GM23338 (cell line): Measurements from ENCODE around the gene CCBE1. TPM values are rescaled to one million over a fixed set of nuclear protein-coding genes. Genes with fewer than 3 reads are reported as not detected.

Experiments
- ATAC-seq: fragments of 200-7000 bp; cut with Tn5 transposase; 3 replicates; pipeline ENCODE4 v1.9.1; 2020
- DNase-seq: peaks from one replicate; pipeline ENCODE4 v3.0.0-alpha.2; 2015; ENCODE audit warnings: low spot score
- H2AFZ ChIP-seq: fragments of 200-600 bp; sonication (generic); 2 replicates; pipeline ENCODE4 v1.8.0; 2016; ENCODE audit warnings: antibody characterized with exemption, mild to moderate bottlenecking, moderate library complexity
- H3F3A ChIP-seq: fragments of 200-600 bp; sonication (generic); replicated peaks from 2 replicates; pipeline ENCODE4 v1.8.0; 2017; ENCODE audit warnings: antibody characterized with exemption, mixed run types, low read depth
- H3K27ac ChIP-seq: fragments of 200-600 bp; sonication (generic); 2 replicates; pipeline ENCODE4 v1.6.1; 2016; ENCODE audit warnings: low read depth
- H3K27me3 ChIP-seq: fragments of 200-600 bp; sonication (generic); 2 replicates; pipeline ENCODE4 v1.8.0; 2016; ENCODE audit warnings: mild to moderate bottlenecking, mixed run types, moderate library complexity; ENCODE audit not compliant: insufficient read depth
- H3K36me3 ChIP-seq: fragments of 200-600 bp; sonication (generic); 2 replicates; pipeline ENCODE4 v1.8.0; 2016; ENCODE audit warnings: mild to moderate bottlenecking; ENCODE audit not compliant: insufficient read depth
- H3K4me1 ChIP-seq: fragments of 200-600 bp; sonication (generic); 2 replicates; pipeline ENCODE4 v1.8.0; 2016; ENCODE audit warnings: mild to moderate bottlenecking, moderate library complexity; ENCODE audit not compliant: insufficient read depth
- H3K4me2 ChIP-seq: fragments of 200-600 bp; sonication (generic); 2 replicates; pipeline ENCODE4 v1.7.1; 2017; ENCODE audit warnings: mixed run types
- H3K4me3 ChIP-seq: fragments of 200-600 bp; sonication (generic); 2 replicates; pipeline ENCODE4 v1.6.1; 2016; ENCODE audit warnings: mixed run types
- H3K79me2 ChIP-seq: fragments of 200-600 bp; sonication (generic); replicated peaks from 2 replicates; pipeline ENCODE4 v1.8.0; 2017; ENCODE audit warnings: mild to moderate bottlenecking; ENCODE audit not compliant: insufficient read depth
- H3K9me2 ChIP-seq: fragments of 200-600 bp; sonication (generic); 2 replicates; pipeline ENCODE4 v1.8.0; 2017; ENCODE audit not compliant: insufficient read depth
- H4K20me1 ChIP-seq: fragments of 200-600 bp; sonication (generic); replicated peaks from 2 replicates; pipeline ENCODE4 v1.8.0; 2017; ENCODE audit warnings: mild to moderate bottlenecking; ENCODE audit not compliant: insufficient read depth
- H3K27ac Mint-ChIP-seq: 2 replicates; pipeline ENCODE4 v1.8.0; 2020; ENCODE audit warnings: inconsistent platforms, mild to moderate bottlenecking, moderate library complexity, mixed read lengths
- H3K27me3 Mint-ChIP-seq: 3 replicates; pipeline ENCODE4 v1.8.0; 2022; ENCODE audit warnings: low read depth, mild to moderate bottlenecking, moderate library complexity, mixed read lengths, inconsistent platforms; ENCODE audit not compliant: insufficient read depth, poor library complexity
- H3K36me3 Mint-ChIP-seq: 3 replicates; pipeline ENCODE4 v1.8.0; 2021; ENCODE audit warnings: low read depth, mild to moderate bottlenecking, inconsistent platforms, moderate library complexity, mixed read lengths
- H3K4me1 Mint-ChIP-seq: 3 replicates; pipeline ENCODE4 v1.8.0; 2020; ENCODE audit warnings: mild to moderate bottlenecking, inconsistent platforms, mixed read lengths
- H3K4me3 Mint-ChIP-seq: 3 replicates; pipeline ENCODE4 v1.8.0; 2021; ENCODE audit warnings: moderate library complexity, mild to moderate bottlenecking, inconsistent platforms, mixed read lengths
- H3K9me3 Mint-ChIP-seq: 3 replicates; pipeline ENCODE4 v1.8.0; 2020; ENCODE audit warnings: moderate library complexity, mild to moderate bottlenecking, inconsistent platforms, mixed read lengths
- EZH2 ChIP-seq: fragments of 200-600 bp; sonication (generic); IDR thresholded peaks from one replicate; pipeline ENCODE4 v1.8.0; 2017; ENCODE audit warnings: antibody characterized with exemption, mild to moderate bottlenecking, low read depth; ENCODE audit not compliant: unreplicated experiment
- EZH2phosphoT487 ChIP-seq: fragments of 200-600 bp; sonication (generic); IDR thresholded peaks from one replicate; pipeline ENCODE4 v1.8.1; 2018; ENCODE audit warnings: antibody characterized with exemption; ENCODE audit not compliant: unreplicated experiment
- JUNB ChIP-seq: IDR thresholded peaks from one replicate; pipeline ENCODE4 v1.6.1; 2016; ENCODE audit warnings: antibody characterized with exemption; ENCODE audit not compliant: unreplicated experiment
- NANOG ChIP-seq: IDR thresholded peaks from 2 replicates; pipeline ENCODE4 v1.6.1; 2016; ENCODE audit warnings: antibody characterized with exemption, borderline replicate concordance
- POLR2AphosphoS5 ChIP-seq: IDR thresholded peaks from 2 replicates; pipeline ENCODE4 v1.6.1; 2016; ENCODE audit warnings: antibody characterized with exemption, low read depth
- STAT1 ChIP-seq: IDR thresholded peaks from one replicate; pipeline ENCODE4 v1.6.1; 2016; ENCODE audit warnings: antibody characterized with exemption; ENCODE audit not compliant: unreplicated experiment
- ZNF114 ChIP-seq: fragments of 250-450 bp; sonication (Bioruptor Pico); IDR thresholded peaks from 2 replicates; pipeline ENCODE4 v1.5.0; 2020; ENCODE audit warnings: mild to moderate bottlenecking, moderate library complexity
- ZNF331 ChIP-seq: fragments of 250-450 bp; sonication (Bioruptor Pico); IDR thresholded peaks from 2 replicates; pipeline ENCODE4 v1.5.0; 2020; ENCODE audit warnings: low read depth, mild to moderate bottlenecking, moderate library complexity
- polyA plus RNA-seq: library from polyadenylated mRNA; unstranded; fragments of >200 nt; fragmentation: Nextera tagmentation; extraction: Ambion mirVana; gene quantifications from 2 replicates; pipeline ENCODE4 v1.2.1, GENCODE V29; 2016
- total RNA-seq: library from RNA; depleted of rRNA; stranded (reverse); fragments of >200 nt; shearing (Covaris generic); gene quantifications from 2 replicates; pipeline ENCODE4 v1.2.3, GENCODE V29; 2014
- TF ChIP-seq, protein P1 (sequence below): IDR thresholded peaks from 2 replicates; pipeline ENCODE4 v1.6.1; 2016; ENCODE audit warnings: antibody characterized with exemption
- TF ChIP-seq, protein P2 (sequence below), 2 experiments: fragments of 200-600 bp in 1 of 2; sonication (generic) in 1 of 2; conservative IDR thresholded peaks; 2 replicates each; pipeline versions ENCODE4 v1.5.1 to v1.6.1; 2016 to 2017; ENCODE audit warnings: antibody characterized with exemption in 2 of 2, low read depth in 2 of 2, mild to moderate bottlenecking in 2 of 2, moderate library complexity in 1 of 2
- TF ChIP-seq, protein P3 (sequence below): fragments of 250-450 bp; sonication (Bioruptor Pico); IDR thresholded peaks from 2 replicates; pipeline ENCODE4 v1.5.0; 2020; ENCODE audit warnings: mild to moderate bottlenecking, moderate library complexity

CCBE1 gene
- total and polyA plus RNA-seq, 2 experiments from 2014 or later: 2.1 to 2.6 TPM

DNA sequence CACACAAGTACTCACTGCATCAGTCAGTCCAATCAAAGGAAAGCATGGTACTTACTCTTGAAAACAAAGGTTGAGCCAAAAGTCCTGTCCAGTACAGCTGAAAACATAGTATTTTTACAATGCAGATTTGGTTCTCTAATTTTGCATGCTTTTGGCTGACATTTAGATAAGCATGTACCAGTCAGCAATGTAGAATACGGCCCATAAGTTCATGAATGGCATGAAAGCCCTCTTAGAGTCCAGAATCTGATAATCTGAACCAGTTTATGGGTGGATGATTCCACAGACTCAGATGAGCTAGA is 90.2 kb downstream of the CCBE1 start:
- Histone ChIP-seq H3K4me1 (no peaks in the 10 kb centered on the region), H3K27me3 (no peaks in the 10 kb centered on the region), H3K27ac (no peak overlapping the region), H3K79me2 (no peaks in the 10 kb centered on the region), H3K36me3 (no peaks in the 10 kb centered on the region), H3K4me2 (no peak overlapping the region), H3F3A (no peaks in the 10 kb centered on the region), H3K9me2 (peaks cover 10% of the 10 kb centered on the region; the same call in 1 of the 2 replicates), H4K20me1 (no peaks in the 10 kb centered on the region), H3K4me3 (no peak overlapping the region), H2AFZ (no peak overlapping the region)
- TF ChIP-seq, protein P1, sequence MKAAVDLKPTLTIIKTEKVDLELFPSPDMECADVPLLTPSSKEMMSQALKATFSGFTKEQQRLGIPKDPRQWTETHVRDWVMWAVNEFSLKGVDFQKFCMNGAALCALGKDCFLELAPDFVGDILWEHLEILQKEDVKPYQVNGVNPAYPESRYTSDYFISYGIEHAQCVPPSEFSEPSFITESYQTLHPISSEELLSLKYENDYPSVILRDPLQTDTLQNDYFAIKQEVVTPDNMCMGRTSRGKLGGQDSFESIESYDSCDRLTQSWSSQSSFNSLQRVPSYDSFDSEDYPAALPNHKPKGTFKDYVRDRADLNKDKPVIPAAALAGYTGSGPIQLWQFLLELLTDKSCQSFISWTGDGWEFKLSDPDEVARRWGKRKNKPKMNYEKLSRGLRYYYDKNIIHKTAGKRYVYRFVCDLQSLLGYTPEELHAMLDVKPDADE: no peak
- no peak for TF ChIP-seq JUNB
- TF ChIP-seq, protein P2, sequence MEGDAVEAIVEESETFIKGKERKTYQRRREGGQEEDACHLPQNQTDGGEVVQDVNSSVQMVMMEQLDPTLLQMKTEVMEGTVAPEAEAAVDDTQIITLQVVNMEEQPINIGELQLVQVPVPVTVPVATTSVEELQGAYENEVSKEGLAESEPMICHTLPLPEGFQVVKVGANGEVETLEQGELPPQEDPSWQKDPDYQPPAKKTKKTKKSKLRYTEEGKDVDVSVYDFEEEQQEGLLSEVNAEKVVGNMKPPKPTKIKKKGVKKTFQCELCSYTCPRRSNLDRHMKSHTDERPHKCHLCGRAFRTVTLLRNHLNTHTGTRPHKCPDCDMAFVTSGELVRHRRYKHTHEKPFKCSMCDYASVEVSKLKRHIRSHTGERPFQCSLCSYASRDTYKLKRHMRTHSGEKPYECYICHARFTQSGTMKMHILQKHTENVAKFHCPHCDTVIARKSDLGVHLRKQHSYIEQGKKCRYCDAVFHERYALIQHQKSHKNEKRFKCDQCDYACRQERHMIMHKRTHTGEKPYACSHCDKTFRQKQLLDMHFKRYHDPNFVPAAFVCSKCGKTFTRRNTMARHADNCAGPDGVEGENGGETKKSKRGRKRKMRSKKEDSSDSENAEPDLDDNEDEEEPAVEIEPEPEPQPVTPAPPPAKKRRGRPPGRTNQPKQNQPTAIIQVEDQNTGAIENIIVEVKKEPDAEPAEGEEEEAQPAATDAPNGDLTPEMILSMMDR (conservative IDR thresholded peaks at IDR 0.05; ENCODE audit: low read depth in 2 of 2): no peak
- TF ChIP-seq EZH2: no peak
- H3K9me3 Mint-ChIP-seq: no peaks in the 10 kb centered on the region
- H3K27ac Mint-ChIP-seq: no peak overlapping the region
- H3K4me1 Mint-ChIP-seq: peaks cover 3% of the 10 kb centered on the region; the same call in 2 of the 3 replicates
- ATAC-seq (no peak), DNase-seq (no peak)
- peaks cover 9% of the 10 kb centered on the region for H3K27me3 Mint-ChIP-seq
- no peak overlapping the region for H3K4me3 Mint-ChIP-seq
- H3K36me3 Mint-ChIP-seq: no peaks in the 10 kb centered on the region

DNA sequence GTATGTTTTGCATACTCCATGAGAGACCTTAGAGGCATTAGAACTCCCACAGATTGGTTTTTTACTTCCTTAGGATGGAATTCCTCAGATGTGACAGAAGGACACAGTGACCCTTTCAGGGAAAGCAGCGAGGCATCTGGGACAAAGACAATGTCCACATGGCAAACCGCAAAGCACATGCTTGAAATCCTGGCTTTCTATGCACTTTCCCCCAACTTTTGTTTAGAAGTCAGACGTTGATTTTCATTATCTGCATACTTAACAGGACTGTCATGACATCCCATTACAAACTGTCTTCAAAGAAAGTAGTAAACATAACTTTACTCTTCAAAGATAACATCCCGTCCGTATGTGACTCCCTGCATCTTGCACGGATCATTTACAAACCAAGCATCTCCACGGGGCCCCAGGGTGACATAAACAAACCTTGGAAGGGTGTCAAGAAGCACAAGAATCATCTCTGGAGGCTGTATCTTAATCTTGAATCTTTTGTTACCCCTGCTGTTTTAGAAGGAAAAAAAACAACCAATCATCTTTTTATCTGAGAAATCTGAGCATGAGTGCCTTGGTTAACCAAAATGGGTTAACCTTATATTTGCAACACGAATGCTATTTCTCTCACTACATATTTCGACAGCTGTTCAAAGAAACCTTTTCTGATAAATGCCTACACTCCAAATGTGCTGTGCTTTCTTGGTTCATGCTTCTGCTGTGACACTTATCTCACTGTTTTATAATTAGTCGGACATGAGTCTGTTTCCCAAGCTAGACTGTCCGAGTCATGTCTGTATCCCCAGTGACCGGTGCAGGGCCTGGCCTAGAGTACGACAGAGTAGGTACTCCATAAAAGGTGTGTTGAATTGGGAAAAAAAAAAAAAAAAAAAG is 90.8 kb downstream of the CCBE1 start:
- H3K4me2 ChIP-seq: no peak overlapping the region
- DNase-seq: no peak
- H3K27ac Mint-ChIP-seq: no peak overlapping the region
- TF ChIP-seq POLR2AphosphoS5 (no peak), JUNB (no peak), ZNF331 (no peak), STAT1 (no peak), ZNF114 (CRISPR knock-in tag) (no peak), NANOG (no peak), EZH2phosphoT487 (no peak)
- TF ChIP-seq, protein P3, sequence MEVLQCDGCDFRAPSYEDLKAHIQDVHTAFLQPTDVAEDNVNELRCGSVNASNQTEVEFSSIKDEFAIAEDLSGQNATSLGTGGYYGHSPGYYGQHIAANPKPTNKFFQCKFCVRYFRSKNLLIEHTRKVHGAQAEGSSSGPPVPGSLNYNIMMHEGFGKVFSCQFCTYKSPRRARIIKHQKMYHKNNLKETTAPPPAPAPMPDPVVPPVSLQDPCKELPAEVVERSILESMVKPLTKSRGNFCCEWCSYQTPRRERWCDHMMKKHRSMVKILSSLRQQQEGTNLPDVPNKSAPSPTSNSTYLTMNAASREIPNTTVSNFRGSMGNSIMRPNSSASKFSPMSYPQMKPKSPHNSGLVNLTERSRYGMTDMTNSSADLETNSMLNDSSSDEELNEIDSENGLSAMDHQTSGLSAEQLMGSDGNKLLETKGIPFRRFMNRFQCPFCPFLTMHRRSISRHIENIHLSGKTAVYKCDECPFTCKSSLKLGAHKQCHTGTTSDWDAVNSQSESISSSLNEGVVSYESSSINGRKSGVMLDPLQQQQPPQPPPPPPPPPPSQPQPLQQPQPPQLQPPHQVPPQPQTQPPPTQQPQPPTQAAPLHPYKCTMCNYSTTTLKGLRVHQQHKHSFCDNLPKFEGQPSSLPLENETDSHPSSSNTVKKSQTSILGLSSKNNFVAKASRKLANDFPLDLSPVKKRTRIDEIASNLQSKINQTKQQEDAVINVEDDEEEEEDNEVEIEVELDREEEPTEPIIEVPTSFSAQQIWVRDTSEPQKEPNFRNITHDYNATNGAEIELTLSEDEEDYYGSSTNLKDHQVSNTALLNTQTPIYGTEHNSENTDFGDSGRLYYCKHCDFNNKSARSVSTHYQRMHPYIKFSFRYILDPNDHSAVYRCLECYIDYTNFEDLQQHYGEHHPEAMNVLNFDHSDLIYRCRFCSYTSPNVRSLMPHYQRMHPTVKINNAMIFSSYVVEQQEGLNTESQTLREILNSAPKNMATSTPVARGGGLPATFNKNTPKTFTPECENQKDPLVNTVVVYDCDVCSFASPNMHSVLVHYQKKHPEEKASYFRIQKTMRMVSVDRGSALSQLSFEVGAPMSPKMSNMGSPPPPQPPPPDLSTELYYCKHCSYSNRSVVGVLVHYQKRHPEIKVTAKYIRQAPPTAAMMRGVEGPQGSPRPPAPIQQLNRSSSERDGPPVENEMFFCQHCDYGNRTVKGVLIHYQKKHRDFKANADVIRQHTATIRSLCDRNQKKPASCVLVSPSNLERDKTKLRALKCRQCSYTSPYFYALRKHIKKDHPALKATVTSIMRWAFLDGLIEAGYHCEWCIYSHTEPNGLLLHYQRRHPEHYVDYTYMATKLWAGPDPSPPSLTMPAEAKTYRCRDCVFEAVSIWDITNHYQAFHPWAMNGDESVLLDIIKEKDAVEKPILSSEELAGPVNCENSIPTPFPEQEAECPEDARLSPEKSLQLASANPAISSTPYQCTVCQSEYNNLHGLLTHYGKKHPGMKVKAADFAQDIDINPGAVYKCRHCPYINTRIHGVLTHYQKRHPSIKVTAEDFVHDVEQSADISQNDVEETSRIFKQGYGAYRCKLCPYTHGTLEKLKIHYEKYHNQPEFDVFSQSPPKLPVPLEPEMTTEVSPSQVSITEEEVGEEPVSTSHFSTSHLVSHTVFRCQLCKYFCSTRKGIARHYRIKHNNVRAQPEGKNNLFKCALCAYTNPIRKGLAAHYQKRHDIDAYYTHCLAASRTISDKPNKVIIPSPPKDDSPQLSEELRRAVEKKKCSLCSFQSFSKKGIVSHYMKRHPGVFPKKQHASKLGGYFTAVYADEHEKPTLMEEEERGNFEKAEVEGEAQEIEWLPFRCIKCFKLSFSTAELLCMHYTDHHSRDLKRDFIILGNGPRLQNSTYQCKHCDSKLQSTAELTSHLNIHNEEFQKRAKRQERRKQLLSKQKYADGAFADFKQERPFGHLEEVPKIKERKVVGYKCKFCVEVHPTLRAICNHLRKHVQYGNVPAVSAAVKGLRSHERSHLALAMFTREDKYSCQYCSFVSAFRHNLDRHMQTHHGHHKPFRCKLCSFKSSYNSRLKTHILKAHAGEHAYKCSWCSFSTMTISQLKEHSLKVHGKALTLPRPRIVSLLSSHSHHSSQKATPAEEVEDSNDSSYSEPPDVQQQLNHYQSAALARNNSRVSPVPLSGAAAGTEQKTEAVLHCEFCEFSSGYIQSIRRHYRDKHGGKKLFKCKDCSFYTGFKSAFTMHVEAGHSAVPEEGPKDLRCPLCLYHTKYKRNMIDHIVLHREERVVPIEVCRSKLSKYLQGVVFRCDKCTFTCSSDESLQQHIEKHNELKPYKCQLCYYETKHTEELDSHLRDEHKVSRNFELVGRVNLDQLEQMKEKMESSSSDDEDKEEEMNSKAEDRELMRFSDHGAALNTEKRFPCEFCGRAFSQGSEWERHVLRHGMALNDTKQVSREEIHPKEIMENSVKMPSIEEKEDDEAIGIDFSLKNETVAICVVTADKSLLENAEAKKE (CRISPR knock-in tag): no peak

More for the DNA sequence above, 90.8 kb downstream of the CCBE1 start:
- no peaks in the 10 kb centered on the region for H3K9me3 Mint-ChIP-seq
- no peak overlapping the region for H3K4me3 ChIP-seq
- H3K79me2 ChIP-seq: no peaks in the 10 kb centered on the region
- peaks cover 10% of the 10 kb centered on the region; the same call in 1 of the 2 replicates for H3K9me2 ChIP-seq
- no peaks in the 10 kb centered on the region for H4K20me1 ChIP-seq
- H3K27ac ChIP-seq: no peak overlapping the region
- no peaks in the 10 kb centered on the region for H3F3A ChIP-seq
- ATAC-seq: no peak
- no peaks in the 10 kb centered on the region for H3K27me3 ChIP-seq
- H2AFZ ChIP-seq: no peak overlapping the region
- H3K4me1 ChIP-seq: no peaks in the 10 kb centered on the region
- no peaks in the 10 kb centered on the region for H3K36me3 ChIP-seq
- H3K36me3 Mint-ChIP-seq: no peaks in the 10 kb centered on the region
- H3K27me3 Mint-ChIP-seq: peaks cover 9% of the 10 kb centered on the region
- H3K4me3 Mint-ChIP-seq: no peak overlapping the region
- peaks cover 3% of the 10 kb centered on the region; the same call in 2 of the 3 replicates for H3K4me1 Mint-ChIP-seq
